LNCaP clone FGC (cell line): Measurements from ENCODE around the gene RASA3.
"Not testable (repeated sequence)": the region's sequence is repeated elsewhere in the genome, so short reads cannot be mapped to it uniquely, and the experiment has no call there.

Experiments
- DNase-seq: peaks from one replicate; pipeline ENCODE4 v3.0.0-alpha.2; 2011; ENCODE audit warnings: low read depth
- H3K4me3 ChIP-seq: 2 replicates; pipeline ENCODE4 v1.5.1; 2011; ENCODE audit warnings: mild to moderate bottlenecking, low read depth, low read length, control low read depth
- CTCF ChIP-seq: IDR thresholded peaks from 2 replicates; pipeline ENCODE4 v1.5.1; 2012; ENCODE audit warnings: mild to moderate bottlenecking; ENCODE audit not compliant: control insufficient read depth, insufficient read depth; ENCODE audit errors: extremely low read depth

RASA3 gene

GRCh38 chr13:114106526-114106925 is 25.9 kb downstream of the RASA3 start:
- no peak for TF ChIP-seq CTCF
- DNase-seq, result no peak
- H3K4me3 ChIP-seq, result no peak overlapping the region

DNA sequence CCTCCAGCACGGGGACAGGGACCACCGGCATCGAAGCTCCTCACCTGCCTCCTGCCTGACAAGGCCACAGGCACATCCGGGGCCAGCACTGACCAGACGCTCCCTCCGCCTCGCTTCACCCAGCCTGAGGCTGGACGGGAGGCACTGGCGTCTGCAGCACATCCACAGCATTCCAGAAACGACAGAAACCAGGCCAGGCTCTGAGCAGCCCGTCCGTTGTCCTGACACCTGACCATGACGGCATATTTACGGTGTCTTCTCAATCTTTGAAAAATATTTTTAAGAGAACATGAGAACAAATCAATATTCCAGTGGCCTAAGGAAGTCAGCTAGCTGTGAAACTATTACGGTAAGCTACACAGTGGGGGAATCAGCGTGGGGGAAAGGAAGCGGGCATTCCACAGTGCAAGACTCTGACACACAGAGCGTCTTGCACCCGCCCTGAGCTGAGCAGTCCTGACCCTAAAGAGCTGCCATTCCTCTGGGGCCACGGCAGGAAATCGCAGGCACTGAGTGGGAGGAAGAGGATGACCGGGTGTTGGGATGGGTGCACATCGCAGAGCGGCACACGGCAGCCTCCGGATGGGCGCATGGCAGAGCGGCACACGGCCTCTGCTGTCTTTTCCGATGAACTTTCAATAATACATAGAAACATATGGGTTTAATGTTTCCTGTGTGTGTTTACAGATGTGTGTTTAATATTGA is 26.8 kb downstream of the RASA3 start:
- DNase-seq, result no peak
- no peak for TF ChIP-seq CTCF
- no peak overlapping the region for H3K4me3 ChIP-seq

DNA sequence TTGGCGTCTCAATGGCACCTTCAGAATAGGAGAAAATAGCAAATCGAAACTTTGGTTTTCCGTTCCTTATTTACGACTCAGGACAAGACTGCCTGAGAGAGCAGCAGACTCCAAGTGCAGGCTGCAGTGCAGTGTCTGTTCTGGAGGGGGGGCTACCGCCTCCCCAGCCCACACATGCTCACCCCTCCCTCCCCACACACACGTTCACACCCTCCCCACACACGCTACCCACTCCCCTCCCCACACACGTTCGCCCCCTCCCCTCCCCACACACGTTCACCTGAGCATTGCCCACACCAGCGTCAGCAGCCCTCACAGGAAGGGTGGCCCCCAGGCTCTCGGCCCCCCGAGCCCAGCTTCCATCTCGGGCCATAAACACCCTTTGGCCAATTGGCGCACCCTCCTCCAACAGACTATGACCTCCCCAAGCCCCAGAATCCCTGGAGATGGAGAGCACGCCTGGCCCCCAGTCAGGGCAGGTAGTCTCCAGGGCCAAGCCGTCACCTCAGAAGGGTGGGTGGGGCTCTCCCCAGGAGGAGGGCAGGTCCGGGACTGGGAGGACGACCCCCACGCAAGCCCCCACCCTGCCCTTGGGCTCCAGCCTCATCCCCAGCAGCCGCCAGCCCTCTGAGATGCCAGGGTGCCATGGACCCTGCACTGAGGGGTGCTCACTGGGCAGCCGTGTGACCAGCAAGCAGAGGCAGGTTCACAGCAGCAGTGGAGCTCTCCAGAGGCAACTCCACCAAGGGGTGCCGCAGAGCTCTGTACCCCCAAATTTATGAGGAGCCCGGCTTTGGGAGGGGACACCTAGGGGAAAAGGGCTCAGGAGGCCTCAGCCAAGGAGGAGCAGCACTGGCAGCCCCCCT is 27.5 kb downstream of the RASA3 start:
- no peak overlapping the region for H3K4me3 ChIP-seq
- DNase-seq, result no peak
- no peak for TF ChIP-seq CTCF

GRCh38 chr13:114103801-114104654 is 28.4 kb downstream of the RASA3 start:
- TF ChIP-seq CTCF, result no peak
- DNase-seq, result no peak
- H3K4me3 ChIP-seq, result no peak overlapping the region

GRCh38 chr13:114103289-114103621 is 29.2 kb downstream of the RASA3 start:
- not testable (repeated sequence) for DNase-seq, H3K4me3 ChIP-seq

GRCh38 chr13:114102521-114103288 is 29.7 kb downstream of the RASA3 start:
- no peak for TF ChIP-seq CTCF
- DNase-seq, result no peak

More at GRCh38 chr13:114102521-114103288, 29.7 kb downstream of the RASA3 start:
- no peak overlapping the region for H3K4me3 ChIP-seq
